GM19467 (cell line): Measurements from ENCODE around the gene MRPS31.
"Not testable (repeated sequence)": the region's sequence is repeated elsewhere in the genome, so short reads cannot be mapped to it uniquely, and the experiment has no call there.

Source experiments
- ATAC-seq: cut with Tn5 transposase; IDR thresholded peaks from one replicate; pipeline ENCODE4 v1.9.1; 2021; ENCODE audit warnings: mild to moderate bottlenecking, moderate library complexity; ENCODE audit not compliant: unreplicated experiment

MRPS31 gene

DNA sequence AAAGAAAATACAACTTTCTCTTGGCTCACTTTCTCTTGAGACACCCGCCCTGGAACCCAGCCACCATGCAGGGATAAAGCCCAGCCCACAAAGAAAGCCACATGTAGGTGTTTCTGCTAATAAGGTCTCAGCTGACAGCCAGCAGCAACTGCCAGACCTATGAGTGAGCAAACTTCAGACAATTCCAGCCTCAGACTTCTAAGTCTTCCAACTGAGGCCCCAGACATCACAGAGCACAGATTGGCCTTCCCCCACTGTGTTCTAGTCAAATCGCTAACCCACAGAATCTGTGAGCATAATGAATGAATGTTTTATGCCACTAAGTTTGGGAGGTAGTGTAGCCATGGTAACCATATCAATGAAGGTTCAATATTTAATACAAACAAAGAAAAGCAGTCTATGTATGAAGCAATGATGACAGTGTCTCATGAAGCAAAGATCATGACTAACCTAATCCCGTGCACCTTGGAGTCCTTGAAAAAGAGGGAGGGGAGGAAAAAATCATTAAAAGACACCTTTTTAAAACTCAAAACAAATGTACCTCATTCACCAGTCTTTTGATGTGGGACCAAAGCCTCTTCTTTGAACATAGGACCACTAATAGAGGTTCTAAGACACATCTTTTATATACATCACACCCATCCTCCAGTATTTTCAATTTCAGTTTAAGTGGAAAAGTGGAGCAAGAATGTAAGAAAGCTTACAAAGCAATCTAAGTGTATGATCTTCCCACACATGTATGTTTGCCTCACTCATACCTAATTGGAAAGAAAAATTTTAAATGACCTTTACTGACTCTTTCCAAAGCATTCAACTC is 6.2 kb downstream of the MRPS31 start:
- no peak for ATAC-seq

DNA sequence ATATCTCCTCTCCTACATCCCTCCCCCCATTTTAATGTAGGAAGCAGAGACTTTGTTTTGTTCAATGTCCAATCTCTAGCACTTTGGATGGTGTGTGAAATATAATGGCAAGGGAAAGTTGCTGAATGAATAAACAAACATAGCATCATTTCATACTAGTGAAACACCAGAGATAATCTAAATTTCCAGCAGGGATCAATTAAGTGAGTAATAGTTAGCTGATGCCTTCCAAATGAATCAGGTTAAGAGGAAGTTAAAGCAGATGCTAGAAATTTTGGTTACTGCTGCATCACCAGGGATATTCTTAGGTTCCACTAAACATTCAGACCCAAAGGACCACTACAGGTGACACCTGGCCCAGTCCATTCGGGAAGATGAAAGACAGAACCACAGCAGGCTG is 8.1 kb downstream of the MRPS31 start:
- no peak for ATAC-seq

DNA sequence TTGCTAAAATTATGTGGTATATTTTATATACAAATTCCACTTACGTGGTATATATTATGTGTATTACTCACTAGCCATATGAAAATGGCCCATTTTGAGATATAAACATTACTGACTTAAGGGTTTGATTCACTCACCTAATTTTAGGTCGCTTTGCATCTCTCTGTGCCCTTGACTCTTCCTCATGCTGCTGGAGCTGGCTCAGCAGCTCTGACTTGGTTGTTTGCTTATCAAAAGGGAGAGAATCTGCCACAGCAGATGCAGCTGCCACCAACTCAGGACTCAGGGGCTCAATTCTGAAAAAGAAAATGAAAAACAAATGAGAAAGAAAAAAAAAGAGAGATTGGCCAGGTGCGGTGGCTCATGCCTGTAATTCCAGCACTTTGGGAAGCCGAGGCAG is 12.2 kb downstream of the MRPS31 start:
- no peak for ATAC-seq

DNA sequence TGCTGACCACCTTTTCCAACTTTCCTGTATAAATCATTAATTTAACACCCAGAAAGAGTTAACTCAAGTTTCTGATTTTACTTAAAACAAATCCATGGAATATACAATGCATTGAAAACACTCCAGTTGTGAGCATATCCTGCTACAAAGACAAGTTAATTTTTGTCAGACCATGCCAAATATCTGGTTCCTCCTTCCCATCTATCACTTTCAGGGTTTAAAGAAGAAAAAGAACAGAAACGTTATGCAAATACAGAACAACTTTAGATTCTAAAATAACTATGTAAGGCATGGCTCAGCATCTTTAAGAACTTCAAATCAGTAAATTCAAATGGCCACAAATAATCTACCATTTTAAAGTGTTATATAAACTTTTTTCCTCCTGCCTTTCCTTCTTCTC is 14.9 kb downstream of the MRPS31 start:
- ATAC-seq: no peak

DNA sequence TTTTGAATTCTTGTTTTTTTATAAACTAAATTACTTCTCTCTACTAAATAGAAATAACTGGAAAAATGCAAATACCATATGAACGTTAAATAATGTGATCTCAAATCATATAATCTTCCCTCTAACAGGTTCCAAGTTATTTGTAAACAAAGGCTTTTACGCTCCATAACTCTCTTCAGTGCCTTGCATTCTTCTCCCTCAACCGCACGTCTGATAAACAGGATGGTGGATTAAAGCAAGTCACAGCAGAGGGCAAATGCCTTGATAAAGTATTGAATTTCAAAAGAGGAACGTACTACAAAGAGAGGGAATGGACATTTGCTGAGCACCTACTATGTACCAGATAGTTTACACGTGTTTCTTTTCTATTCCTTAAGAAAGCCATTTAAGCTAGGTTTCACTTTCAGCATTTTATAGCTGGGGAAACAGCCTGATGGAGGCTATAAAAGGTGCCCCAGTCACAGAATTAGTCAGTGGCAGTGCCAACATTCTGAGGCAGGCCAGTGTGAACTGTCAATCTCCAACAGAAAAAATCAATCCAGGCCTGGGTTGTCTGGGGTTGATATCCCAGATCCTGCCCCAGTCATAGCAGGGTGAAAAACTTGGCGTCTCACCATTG is 15.8 kb downstream of the MRPS31 start:
- no peak for ATAC-seq

DNA sequence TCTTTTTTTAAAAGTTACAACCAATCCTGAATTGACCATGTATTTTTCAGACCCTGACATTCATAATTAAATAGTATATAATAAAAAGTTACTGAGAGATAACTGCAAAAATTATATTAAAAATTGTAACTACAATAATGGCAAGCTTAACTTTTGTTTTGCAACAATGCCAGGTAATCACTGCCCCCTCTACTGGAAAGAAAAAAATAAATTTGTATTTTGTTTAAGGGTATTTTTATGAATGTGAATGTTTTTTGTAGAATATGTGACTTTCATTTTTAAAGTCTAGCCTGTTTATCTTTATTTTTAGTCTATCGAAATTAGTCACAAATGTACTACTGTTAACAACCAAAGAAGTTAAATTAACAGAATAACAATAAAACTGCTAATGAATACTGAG is 21.7 kb downstream of the MRPS31 start:
- ATAC-seq: no peak

DNA sequence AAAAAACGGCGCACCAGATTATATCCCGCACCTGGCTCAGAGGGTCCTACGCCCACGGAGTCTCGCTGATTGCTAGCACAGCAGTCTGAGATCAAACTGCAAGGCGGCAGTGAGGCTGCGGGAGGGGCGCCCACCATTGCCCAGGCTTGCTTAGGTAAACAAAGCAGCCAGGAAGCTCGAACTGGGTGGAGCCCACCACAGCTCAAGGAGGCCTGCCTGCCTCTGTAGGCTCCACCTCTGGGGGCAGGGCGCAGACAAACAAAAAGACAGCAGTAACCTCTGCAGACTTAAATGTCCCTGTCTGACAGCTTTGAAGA is 35.8 kb downstream of the MRPS31 start:
- not testable (repeated sequence) for ATAC-seq

DNA sequence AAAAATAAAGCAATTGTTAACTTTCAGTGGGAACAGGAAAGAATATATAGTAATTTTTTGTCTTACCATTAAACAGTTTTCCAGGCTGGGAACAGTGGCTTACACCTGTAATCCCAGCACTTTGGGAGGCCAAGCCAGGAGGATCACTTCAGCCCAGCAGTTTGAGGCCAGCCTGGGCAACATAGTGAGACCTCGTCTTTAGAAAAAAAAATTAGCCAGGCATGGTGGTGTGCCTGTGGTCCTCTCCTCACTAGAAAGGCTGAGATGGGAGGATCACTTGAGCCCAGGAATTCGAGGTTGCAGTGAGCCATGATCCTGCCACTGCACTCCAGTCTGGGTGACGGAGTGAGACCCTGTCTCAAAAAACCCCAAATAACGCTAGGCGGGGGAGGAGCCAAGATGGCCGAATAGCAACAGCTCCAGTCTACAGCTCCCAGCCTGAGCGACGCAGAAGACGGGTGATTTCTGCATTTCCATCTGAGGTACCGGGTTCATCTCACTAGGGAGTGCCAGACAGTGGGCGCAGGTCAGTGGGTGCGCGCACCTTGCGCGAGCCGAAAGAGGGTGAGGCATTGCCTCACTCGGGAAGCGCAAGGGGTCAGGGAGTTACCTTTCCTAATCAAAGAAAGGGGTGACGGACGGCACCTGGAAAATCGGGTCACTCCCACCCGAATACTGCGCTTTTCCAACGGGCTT is 36.3 kb downstream of the MRPS31 start:
- not testable (repeated sequence) for ATAC-seq

DNA sequence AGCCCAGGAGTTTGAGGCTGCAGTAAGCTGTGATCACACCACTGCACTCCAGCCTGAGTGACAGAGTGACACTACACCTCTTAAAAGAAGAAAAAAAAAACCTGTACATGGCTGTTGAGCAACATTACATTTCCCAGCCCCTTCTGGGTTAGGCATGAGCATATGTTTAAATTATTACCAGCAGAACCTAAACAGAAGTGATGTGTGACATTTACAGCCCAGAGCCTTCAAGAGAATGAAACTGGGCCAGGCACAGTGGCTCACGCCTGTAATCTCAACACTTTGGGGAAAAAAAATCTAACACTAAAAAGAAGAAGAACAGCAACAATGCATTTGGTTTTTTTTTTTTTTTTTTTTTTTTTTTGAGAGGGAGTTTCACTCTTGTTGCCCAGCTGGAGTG is 38.3 kb downstream of the MRPS31 start:
- no peak for ATAC-seq

DNA sequence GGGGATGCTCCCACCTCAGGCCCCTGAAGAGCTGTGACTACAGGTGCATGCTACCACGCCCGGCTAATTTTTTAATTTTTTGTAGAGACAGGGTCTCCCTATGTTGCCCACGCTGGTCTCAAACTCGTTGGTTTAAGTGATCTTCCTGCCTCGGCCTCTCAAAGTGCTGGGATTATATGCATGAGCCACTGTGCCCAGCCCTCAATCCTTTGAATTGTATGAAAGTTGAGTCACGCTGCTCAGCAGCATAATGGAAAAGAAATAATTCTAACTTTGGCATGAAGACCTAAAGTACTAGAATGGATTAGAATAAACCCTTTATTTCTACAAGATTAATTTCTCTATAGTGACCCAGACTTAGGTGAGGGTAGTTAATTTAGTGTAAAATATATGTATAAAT is 42.4 kb downstream of the MRPS31 start:
- no peak for ATAC-seq

DNA sequence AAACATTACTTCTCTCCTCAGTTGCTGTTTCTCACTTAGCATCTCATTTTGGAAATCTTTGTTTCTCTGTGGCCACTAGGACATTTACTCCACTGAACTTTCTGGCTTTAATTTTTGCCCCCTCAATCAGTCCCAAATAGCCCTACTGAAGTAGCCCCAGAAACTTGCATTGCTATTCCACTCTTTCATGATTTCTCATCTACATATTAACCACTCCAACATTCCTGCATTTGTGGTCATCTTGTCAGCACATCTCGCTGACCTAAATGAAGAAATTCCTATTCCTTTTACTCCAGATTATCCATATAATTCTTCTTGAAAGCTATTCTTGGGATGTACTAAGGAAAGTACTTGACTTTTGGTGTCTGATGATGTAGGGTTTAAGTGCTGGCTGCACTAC is 56.6 kb downstream of the MRPS31 start:
- ATAC-seq: not testable (repeated sequence)

DNA sequence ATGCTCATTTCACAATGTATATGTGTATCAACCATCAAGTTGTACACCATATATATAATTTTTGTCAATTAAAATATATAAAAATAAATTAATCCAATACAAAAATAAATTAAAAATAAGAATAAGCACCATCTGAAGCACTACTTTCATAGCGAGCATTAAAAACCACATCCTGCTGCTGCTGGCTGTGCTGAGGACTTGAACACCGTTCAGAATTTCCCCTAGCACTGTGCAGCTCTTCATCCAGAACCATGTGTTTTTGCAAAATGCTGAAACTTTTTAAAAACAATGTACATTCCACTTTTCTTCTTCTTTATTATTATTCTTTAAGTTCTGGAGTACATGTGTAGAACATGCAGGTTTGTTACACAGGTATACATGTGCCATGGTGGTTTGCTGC is 64.6 kb downstream of the MRPS31 start:
- no peak for ATAC-seq

DNA sequence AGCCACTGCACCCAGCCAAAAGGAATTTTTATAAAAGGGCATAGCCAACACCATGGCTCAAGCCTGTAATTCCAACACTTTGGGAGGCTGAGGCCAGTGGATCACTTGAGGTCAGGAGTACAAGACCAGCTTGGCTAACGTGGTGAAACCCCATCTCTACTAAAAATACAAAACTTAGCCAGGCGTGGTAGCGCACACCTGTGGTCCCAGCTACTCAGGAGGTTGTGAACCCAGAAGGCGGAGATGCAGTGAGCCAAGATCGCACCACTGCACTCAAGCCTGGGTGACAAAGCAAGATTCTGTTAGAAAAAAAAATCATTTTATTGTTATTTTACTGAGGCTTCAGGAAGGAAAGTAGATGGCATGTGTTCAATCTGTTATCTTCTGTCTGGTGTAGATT is 73.3 kb downstream of the MRPS31 start:
- ATAC-seq: peak; percentile 63

DNA sequence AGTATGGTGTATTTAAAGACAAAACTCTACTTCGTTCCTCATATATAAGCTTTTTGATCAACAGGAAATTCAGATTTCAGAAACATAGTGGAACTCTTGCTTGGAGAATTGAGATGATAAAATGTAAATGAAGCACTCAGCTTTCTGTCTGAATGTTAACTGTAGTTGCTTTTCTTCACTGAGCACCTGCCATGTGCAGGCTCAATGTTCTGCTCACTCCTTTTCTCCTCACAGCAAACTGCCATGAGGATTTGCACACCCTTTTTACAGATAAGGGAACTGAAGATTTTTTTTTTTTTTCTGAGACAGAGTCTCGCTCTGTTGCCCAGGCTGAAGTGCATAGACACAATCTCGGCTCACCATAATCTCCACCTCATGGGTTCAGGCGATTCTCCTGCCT is 76.6 kb downstream of the MRPS31 start:
- ATAC-seq: no peak

DNA sequence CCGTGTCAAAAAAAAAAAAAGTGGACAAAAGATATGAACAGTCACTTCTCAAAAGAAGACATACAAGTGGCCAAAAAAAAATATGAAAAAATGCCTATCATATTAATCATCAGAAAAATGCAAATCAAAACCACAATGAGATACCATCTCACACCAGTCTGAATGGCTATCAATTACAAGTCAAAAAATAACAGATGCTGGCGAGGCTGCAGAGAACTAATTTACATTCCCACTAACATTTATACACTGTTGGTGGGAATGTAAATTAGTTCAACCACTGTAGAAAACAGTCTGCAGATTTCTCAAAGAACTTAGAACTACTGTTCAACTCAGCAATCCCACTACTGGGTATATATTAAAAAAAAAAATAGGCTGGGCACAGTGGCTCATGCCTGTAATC is 78.0 kb downstream of the MRPS31 start:
- no peak for ATAC-seq

DNA sequence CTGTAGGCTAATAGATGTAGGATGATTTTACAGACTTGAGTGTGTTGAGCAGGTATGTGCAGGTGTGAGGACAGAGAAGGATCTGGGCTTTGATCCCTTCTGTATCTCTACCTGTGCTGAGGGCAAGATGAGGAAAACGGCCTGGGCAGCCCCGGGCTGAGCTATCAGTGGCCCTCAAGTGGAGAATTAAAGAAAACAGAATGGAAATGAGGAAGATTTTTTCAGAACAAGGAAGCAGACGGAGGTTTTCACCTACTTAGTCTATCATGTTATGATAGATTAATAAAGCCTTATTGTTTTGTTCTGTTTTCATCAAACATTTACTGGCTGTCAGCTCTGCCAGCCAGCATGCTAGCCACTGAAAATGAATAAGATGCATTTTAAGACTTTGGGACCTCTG is 82.2 kb downstream of the MRPS31 start:
- ATAC-seq: no peak

DNA sequence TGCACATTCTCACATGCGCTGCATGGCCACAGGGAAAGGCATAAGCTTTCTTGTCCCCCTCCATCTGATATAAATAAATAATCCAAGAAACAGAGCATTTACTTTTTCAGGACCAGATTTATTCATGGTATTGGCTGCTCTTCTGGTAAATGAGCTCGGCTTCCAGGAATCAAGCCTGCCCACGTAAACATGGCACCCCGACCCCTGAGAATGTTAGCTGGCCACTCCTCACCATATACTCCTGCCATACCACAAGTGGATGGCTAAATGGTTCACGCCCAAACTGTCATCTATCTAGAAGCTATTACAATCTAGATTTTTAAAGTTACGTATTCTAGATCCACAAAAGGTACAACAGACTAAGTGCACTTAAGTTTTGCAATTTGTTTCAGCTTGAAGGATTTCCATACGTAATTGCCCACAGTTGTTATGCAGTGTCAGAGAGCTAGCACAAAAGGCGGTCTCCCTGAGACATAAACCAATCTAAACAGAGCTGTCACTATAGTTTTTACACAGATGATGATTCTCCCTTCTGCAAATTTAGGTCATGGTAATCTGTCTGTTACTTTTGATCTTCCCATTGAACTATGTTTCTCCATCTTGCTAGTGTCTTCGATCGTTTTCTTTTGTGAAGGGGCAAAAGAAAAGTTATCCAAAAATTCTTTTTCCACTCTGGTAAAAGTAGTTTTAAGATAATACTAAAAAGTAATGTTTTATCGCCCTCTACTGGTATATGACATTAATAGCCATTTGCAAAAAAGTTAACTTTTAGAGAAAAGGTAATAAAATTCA is 88.3 kb downstream of the MRPS31 start:
- no peak for ATAC-seq

DNA sequence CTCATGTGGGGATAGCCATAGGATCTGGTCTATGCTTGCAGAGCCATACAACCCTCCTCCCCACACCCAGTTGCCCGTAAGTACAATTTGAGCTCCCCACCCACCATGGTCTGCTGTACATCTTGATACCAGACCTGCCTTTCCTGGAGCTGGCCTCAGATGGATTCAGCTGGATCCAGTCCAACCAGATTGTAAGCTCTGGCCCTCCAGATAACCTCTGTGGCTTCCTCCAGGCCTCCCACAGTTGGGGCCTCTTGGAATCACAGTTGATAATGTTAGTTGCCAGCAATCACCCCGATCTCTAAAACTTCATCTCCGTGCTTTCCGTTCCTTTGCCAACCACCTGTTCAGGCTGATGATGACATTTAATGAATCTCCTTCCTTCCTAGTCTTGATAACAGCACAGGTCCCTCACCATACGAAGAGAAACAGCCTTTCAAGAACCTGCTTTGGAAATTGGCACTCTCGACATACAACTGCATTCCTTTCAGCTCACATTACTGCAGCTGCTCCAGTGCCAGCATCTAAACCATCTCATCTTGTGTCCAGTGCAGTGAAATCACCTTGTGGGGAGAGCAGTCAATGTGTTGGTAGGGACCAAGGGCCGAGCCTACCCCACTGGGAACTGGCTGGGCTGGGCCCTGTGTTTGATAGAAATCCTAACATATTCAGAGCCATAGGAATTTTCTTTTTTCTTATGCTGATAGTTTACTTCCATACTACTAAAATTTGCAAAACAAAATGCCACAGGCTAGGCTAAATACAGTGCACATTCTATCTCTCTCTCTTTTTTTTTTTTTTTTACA is 89.4 kb downstream of the MRPS31 start:
- ATAC-seq: no peak

DNA sequence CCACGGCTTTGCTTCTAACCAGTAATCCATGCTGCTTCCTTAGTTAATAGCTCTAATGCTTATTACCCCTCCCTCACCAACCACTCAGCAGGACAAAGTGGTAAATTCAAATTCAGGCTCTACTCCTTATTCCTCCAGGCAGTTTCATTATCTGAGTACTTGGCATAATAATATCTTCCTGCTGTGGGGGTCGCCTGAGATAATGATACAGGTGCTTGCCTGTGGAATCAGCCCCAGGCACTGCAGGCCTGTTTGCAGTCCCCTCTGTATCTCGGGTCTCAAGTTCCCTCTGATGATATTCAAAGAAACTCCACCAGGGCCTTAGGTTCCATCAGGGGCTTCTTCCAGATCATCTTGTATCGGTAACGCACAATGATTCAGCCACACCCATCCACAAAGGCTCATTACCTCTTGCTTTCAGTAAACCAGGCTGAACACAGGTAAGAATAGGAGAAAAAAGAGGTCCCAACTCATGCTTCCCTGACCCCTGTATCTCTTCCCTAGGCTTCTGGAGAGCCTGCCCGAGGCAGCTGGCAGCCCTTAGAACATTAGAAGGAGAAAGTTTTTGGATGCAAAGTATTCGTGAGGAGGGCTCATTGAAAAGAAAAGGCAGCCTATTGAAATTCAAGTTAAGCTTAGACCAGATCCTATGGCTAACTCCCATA is 90.2 kb downstream of the MRPS31 start:
- no peak for ATAC-seq

DNA sequence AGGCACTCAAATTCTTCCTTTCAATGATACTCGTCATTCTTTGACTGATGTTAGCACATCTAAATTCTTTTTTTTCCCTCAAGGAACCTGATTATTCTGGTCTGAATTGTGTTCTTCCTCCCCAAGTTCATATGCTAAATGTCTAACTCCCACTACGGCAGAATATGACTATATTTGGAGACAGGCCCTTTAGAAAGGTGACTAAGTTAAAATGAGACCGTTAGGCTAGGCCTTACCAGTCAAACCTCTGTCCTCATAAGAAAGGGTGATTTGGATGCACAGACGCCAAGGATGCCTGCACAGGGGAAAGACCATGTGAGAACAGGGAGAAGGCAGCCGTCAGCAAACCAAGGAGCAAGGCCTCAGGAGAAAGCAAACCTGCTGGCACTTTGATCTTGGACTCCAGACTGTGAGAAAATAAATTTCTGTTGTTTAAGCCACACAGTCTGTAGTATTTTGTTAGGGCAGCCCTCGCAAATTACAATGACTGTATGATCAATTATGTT is 91.5 kb downstream of the MRPS31 start:
- no peak for ATAC-seq
